Hindlimb muscle (tissue), 1 donor: ENCODE measurements around the gene KDM2B. TPM values are rescaled to one million over a fixed set of nuclear protein-coding genes. Genes with fewer than 3 reads are reported as not detected.
A peak's percentile ranks its signal among the peaks of the same experiment; 100 is the strongest.
"Not testable (repeated sequence)": the region's sequence is repeated elsewhere in the genome, so short reads cannot be mapped to it uniquely, and the experiment has no call there.

Experiments used
- DNase-seq: peaks from one replicate; pipeline ENCODE4 v3.0.0-alpha.2; 2013
- polyA plus RNA-seq: library from polyadenylated mRNA; unstranded; fragments of 120-200 nt; gene quantifications from one replicate; pipeline ENCODE4 v1.2.1, GENCODE V29; 2013; ENCODE audit not compliant: insufficient read length

The KDM2B gene
- polyA plus RNA-seq, 1 donor = 23.1 TPM

DNA sequence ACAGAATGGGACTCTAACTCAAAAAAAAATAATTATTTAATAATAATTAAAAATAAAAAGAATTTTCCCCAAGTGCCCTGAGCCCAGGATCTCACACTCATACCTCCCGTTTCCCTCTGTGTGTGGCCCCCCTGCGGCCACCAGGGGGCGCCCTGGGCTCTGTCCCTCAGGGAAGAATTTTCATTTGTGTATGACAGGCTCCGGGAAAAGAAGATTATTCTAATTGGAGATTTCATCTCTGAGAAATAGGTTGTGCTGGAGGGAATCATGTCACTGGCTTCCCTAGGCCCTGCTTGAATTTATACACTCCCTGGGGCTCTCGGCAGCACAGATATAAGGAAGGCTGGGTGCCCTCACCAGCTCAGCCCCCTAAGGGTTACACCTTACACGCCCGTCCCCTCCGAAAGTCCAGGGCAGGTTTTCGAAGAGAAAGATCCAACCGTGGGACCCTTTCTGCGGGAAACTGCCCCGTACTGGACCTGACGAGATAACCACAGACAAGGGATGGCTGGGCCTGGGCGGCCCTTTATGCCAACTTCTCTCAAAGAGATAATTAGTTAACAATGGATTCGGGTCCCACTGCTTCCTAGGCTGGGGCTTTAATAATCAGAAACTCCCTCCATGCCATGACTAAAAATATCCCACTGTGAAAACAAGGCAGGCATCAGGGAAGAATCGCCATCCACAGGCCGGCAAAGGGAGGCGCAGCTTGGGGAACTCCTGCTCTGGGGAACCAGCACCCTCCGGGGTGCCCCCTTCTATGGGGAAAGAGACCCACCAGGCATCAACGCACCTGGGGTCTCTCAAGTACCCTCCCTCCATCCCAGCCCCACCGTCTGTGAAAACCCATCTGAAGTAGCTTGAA, 80.7 kb downstream of the KDM2B start:
- peak; percentile 80 for DNase-seq

- no peak for DNase-seq
Observed at GRCh38 chr12:121495746-121496145, 85.1 kb downstream of the KDM2B start.

DNA sequence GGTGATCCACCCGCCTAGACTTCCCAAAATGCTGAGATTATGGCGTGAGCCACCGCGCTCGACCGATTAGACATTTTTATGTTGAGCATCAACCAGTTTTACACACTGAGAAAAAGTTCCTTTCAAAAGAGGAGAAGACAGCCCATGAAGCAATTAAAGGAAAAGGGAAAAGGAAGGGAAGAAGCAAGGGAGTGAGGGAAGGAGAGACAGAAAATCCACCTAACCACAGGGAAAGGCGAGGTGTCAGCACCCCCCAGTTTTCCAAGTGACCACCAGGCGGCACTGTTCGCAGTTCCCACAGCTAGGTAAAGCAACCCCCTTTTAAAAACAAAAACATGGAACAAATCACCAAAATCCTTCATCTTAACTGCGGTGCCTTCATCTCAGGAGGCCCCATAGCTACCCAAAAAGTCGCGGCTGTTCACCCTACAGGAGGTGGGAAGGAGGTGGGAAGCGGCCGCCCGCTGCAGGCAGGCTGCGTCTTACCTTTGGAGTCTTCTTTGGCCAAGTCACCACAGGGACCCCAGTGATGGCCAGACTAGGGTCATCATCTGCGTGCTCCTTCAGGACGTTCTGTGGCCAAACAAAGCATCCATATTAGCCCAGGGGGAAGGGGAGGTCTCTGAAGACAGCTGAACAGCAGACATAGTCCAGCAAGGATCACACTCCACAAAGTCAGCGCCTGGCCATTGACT, 86.6 kb downstream of the KDM2B start:
- peak; percentile 29 for DNase-seq

- DNase-seq = no peak
Observed at GRCh38 chr12:121490401-121491281, 90.2 kb downstream of the KDM2B start.

GRCh38 chr12:121489874-121490273, 90.9 kb downstream of the KDM2B start:
- DNase-seq = no peak

GRCh38 chr12:121484967-121485366, 95.9 kb downstream of the KDM2B start:
- no peak for DNase-seq

DNA sequence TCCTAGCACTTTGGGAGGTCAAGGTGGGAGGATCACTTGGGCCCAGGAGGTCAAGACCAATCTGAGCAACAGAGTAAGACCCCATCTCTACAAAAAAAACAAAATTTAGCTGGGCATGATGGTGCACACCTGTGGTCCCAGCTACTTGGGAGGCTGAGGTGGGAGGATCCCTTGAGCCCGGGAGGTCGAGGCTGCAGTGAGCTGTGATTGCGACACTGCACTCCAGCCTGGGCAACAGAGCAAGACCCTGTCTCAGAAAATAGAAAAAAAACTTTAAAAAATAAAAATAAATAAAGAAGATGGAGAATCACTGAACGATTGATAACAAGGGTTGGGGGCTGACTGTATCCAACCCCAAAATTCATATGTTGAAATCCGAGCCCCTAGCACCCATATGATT, 96.3 kb downstream of the KDM2B start:
- DNase-seq = not testable (repeated sequence)

- DNase-seq = no peak
Observed at GRCh38 chr12:121483949-121484348, 96.9 kb downstream of the KDM2B start.

DNA sequence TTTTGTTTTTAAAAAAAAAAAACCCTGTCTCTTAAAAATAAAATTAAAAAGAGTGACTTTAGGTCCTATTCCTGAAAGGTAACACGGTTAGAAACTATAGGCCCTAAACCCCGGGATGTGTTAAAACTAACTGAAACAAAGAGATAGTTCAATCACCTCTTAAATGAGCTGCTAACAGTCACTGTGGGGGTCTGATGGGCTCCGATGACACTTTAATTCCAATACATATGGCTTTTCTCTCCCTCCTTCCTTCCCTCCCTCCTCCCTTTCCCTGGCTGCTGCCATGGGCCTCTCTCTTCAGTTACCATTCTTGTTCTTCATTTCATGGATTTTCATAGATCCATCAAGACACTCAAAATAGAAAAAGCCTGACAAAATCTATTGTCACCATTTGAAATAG, 104.3 kb downstream of the KDM2B start:
- no peak for DNase-seq

- DNase-seq = no peak
Observed at GRCh38 chr12:121475279-121475678, 105.5 kb downstream of the KDM2B start.

DNA sequence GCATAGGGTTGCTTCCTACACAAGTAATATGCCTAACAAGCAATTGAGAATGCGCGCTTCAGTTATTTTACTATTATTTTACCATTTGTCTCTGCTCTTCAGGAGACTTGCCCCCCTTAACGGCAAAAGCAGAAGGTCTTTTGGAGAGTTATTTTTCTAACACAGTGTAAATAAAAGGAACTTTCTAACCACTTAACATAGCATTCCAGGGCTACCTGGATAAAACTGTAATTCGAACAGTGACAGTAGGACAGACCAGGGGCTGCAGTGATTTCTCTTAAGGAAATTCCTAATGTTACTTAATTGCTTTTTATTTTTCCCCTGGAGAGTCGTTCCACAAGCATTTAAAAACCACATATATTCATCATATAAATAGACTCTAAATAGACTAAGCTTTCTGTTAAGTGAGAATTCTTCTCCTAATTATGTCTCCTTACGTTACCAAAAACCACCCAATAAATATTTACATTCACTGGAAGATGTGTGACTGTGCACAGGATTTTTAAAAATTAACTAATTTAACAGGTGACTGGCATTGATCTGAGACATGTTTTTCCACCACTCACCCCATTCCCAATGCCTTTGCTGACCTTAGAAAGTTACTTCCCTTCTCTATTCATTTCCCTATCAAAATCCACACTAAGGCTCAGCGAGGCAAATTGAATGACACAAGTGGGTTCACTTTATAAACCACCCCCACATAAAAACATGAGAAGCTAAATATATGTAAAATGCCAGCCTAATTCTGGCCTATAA, 108.5 kb downstream of the KDM2B start:
- DNase-seq = no peak

GRCh38 chr12:121470751-121471150, 110.1 kb downstream of the KDM2B start:
- DNase-seq = no peak

DNA sequence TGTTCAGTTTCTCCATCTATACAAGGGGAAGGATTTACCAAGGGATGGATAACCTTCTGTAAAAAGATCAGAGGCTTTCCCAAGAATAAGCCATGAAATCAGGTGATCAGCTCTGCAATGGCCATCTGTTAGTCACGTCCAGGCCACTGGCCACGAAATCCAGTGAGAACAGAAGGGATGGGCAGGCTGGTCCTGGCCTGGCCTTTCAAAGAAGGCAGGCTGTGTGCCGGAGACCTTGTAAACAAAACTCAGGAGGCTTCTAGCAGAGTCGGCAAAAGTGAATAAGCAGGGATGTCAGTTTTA, 112.4 kb downstream of the KDM2B start:
- no peak for DNase-seq

GRCh38 chr12:121467638-121468498, 113.0 kb downstream of the KDM2B start:
- peak; percentile 32 for DNase-seq

- DNase-seq = peak; percentile 86
Observed at GRCh38 chr12:121466794-121467637, 113.8 kb downstream of the KDM2B start.

GRCh38 chr12:121465921-121466793, 114.7 kb downstream of the KDM2B start:
- no peak for DNase-seq

GRCh38 chr12:121464331-121464730, 116.5 kb downstream of the KDM2B start:
- DNase-seq = no peak

DNA sequence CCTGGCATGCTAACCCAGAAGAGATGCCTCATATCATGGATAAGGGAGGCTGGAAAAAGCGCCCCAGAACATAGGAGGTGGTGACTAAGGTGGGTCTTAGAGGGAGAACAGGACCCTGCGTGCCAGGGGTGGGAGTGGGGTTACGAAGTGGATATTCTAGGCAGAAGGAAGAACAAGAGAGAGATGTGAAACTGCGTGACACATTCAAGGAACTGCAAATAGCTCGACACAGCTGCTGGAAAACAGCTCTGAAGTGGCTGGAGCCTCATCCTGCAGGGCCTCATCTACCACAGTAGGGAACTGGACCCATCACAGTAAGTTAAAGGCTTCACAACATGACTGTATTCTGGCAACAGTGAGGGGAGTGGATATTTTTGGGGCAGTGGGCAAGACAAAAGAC, 119.8 kb downstream of the KDM2B start:
- DNase-seq = no peak

DNA sequence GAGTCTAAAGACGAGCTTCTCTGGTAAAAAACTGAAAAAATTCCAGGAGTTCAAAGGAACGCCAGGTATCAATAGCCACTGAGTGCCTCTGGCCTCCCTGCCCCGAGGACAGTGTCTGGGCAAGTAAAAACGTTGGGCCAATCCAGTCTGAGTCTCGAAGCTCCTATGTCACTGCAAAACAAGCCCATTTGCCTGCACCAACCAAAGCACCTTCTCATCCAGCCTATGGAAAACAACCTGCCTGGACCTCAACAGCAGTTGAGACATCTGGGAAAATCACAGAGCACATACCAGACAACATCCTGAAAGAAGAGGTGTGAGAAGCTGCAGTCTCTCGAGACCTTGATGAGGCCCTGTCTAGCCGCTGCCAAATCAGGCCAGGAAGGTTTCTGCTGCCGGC, 124.3 kb downstream of the KDM2B start:
- DNase-seq = no peak
